Fibroblast of skin of right biceps (primary cell): ENCODE data around the gene COL24A1.

Experiments used
- DNase-seq: peaks from one replicate; pipeline ENCODE4 v3.0.0-alpha.2; 2013

COL24A1 gene

GRCh38 chr1:86069757-86070145, 86.8 kb downstream of the COL24A1 start:
- peak; percentile 52 for DNase-seq

GRCh38 chr1:86068841-86069756, 87.5 kb downstream of the COL24A1 start:
- peak; percentile 70 for DNase-seq

- DNase-seq, result peak; percentile 55
Measured at GRCh38 chr1:86068271-86068721, 88.3 kb downstream of the COL24A1 start.

- DNase-seq, result peak; percentile 75
Measured at GRCh38 chr1:86067626-86068025, 88.9 kb downstream of the COL24A1 start.

GRCh38 chr1:86064899-86065298, 91.7 kb downstream of the COL24A1 start:
- DNase-seq, result no peak

GRCh38 chr1:86063721-86064120, 92.9 kb downstream of the COL24A1 start:
- no peak for DNase-seq

- DNase-seq, result peak; percentile 71
Measured at GRCh38 chr1:86062453-86062852, 94.1 kb downstream of the COL24A1 start.

GRCh38 chr1:86061551-86061990, 95.0 kb downstream of the COL24A1 start:
- DNase-seq, result no peak

GRCh38 chr1:86054396-86054795, 102.2 kb downstream of the COL24A1 start:
- no peak for DNase-seq

GRCh38 chr1:86052948-86053698, 103.4 kb downstream of the COL24A1 start:
- DNase-seq, result peak; percentile 6

- DNase-seq, result no peak
Measured at GRCh38 chr1:86035101-86035500, 121.5 kb downstream of the COL24A1 start.

GRCh38 chr1:86030180-86030579, 126.4 kb downstream of the COL24A1 start:
- no peak for DNase-seq

GRCh38 chr1:86018283-86018923, 138.2 kb downstream of the COL24A1 start:
- DNase-seq, result peak; percentile 31

- DNase-seq, result no peak
Measured at GRCh38 chr1:86016076-86016759, 140.4 kb downstream of the COL24A1 start.

GRCh38 chr1:86015375-86015774, 141.2 kb downstream of the COL24A1 start:
- no peak for DNase-seq

GRCh38 chr1:86000601-86001000, 156.0 kb downstream of the COL24A1 start:
- DNase-seq, result no peak

- no peak for DNase-seq
Measured at GRCh38 chr1:85998105-85998855, 158.3 kb downstream of the COL24A1 start.

- peak; percentile 74 for DNase-seq
Measured at GRCh38 chr1:85992791-85993190, 163.8 kb downstream of the COL24A1 start.

GRCh38 chr1:85991261-85991660, 165.3 kb downstream of the COL24A1 start:
- no peak for DNase-seq

- DNase-seq, result no peak
Measured at GRCh38 chr1:85984636-85985035, 171.9 kb downstream of the COL24A1 start.

- DNase-seq, result no peak
Measured at GRCh38 chr1:85983316-85983715, 173.3 kb downstream of the COL24A1 start.
